ENCODE data around the gene NOX3. TPM values are rescaled to one million over a fixed set of nuclear protein-coding genes. Genes with fewer than 3 reads are reported as not detected.
"Not testable (repeated sequence)": the region's sequence is repeated elsewhere in the genome, so short reads cannot be mapped to it uniquely, and the experiment has no call there.

The NOX3 gene
- total RNA-seq, 2 experiments from 2014 or later: not detected

DNA sequence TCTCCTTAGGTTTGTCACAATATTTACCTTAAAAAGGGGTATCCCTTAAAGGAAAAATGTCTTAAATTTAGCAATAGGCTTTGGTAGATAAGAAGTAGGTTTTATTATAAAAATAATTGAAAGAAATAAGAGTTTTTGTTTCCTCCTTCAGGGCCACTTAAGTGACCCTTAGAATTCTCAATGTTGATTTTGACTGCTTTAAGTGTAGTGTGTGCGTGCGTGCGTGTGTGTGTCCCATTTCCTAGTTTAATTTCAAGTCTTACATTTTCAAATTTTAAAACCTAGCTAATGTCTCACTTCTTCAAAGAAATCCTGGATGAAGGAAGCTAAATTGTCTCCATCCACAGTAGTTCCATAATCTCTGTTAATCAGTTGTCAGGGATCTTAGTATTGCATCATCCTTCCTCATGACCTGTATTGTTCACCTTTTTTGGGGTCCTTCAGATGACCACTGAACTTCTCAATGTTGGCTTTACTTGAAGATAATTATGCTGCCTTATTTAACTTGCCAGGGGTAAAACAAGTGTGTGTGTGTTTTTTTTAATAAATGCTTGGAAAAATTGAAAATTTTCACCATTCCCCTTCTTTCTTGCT lies 90.7 kb downstream of the NOX3 start:
- H3K4me1 ChIP-seq (ENCODE audit: insufficient read depth, low read length): no peaks in the 10 kb centered on the region
- no peak overlapping the region for H3K4me3 ChIP-seq (ENCODE audit: low read length)
- DNase-seq (no peak), ATAC-seq (ENCODE audit: poor library complexity) (no peak)
- intact Hi-C loops (cut with DNase I, micrococcal nuclease): no loop called here
- H3K36me3 ChIP-seq (ENCODE audit: insufficient read depth, low read length): no peaks in the 10 kb centered on the region
- ChIA-PET CTCF (interaction anchor here (1.1 kb wide), 1 partner anchor 9 kb away, joined by 3 read pairs; no protein-coding TSS in a partner anchor), POLR2A (no interaction called here)
- Mint-ChIP-seq H3K9me3 (peaks cover 2% of the 10 kb centered on the region), H3K4me3 (no peak overlapping the region), H3K27me3 (no peaks in the 10 kb centered on the region), H3K27ac (no peak overlapping the region), H3K4me1 (ENCODE audit: low read depth) (no peaks in the 10 kb centered on the region), H3K36me3 (ENCODE audit: low read depth) (no peaks in the 10 kb centered on the region)
- no peak overlapping the region for H3K27ac ChIP-seq (ENCODE audit: low read depth in 1 of 2, low read length in 2 of 2)
- H3K27me3 ChIP-seq (ENCODE audit: control insufficient read depth in 1 of 2, insufficient read depth in 2 of 2, low read length in 2 of 2): no peaks in the 10 kb centered on the region
- H3K9me3 ChIP-seq (ENCODE audit: control insufficient read depth in 1 of 2, insufficient read depth in 1 of 2, low read length in 2 of 2): no peaks in the 10 kb centered on the region
- TF ChIP-seq, protein P1, sequence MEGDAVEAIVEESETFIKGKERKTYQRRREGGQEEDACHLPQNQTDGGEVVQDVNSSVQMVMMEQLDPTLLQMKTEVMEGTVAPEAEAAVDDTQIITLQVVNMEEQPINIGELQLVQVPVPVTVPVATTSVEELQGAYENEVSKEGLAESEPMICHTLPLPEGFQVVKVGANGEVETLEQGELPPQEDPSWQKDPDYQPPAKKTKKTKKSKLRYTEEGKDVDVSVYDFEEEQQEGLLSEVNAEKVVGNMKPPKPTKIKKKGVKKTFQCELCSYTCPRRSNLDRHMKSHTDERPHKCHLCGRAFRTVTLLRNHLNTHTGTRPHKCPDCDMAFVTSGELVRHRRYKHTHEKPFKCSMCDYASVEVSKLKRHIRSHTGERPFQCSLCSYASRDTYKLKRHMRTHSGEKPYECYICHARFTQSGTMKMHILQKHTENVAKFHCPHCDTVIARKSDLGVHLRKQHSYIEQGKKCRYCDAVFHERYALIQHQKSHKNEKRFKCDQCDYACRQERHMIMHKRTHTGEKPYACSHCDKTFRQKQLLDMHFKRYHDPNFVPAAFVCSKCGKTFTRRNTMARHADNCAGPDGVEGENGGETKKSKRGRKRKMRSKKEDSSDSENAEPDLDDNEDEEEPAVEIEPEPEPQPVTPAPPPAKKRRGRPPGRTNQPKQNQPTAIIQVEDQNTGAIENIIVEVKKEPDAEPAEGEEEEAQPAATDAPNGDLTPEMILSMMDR (IDR thresholded peaks at IDR 0.05): no peak

DNA sequence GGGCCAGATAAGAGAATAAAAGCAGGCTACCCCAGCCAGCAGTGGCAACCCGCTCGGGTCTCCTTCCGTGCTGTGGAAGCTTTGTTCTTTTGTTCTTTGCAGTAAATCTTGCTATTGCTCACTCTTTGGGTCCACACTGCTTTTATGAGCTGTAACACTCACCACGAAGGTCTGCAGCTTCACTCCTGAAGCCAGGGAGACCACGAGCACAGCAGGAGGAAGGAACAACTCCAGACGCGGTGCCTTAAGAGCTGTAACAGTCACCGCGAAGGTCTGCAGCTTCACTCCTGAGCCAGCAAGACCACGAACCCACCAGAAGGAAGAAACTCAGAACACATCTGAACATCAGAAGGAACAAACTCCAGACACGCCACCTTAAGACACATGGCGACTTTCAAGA lies 91.6 kb downstream of the NOX3 start:
- H3K4me3 Mint-ChIP-seq; H3K9me3 Mint-ChIP-seq; DNase-seq; H3K9me3 ChIP-seq (ENCODE audit: control insufficient read depth in 1 of 2, insufficient read depth in 1 of 2, low read length in 2 of 2); H3K27me3 ChIP-seq (ENCODE audit: control insufficient read depth in 1 of 2, insufficient read depth in 2 of 2, low read length in 2 of 2); CTCF ChIA-PET; ATAC-seq (ENCODE audit: poor library complexity); H3K4me1 ChIP-seq (ENCODE audit: insufficient read depth, low read length); intact Hi-C loops (cut with DNase I, micrococcal nuclease); H3K27ac ChIP-seq (ENCODE audit: low read depth in 1 of 2, low read length in 2 of 2); H3K36me3 ChIP-seq (ENCODE audit: insufficient read depth, low read length); H3K4me3 ChIP-seq (ENCODE audit: low read length); H3K4me1 Mint-ChIP-seq (ENCODE audit: low read depth); H3K27ac Mint-ChIP-seq; H3K36me3 Mint-ChIP-seq (ENCODE audit: low read depth); H3K27me3 Mint-ChIP-seq: not testable (repeated sequence)
- POLR2A ChIA-PET: interaction anchor here (0.6 kb wide), 1 partner anchor 30 kb away, joined by 3 read pairs; no protein-coding TSS in a partner anchor

DNA sequence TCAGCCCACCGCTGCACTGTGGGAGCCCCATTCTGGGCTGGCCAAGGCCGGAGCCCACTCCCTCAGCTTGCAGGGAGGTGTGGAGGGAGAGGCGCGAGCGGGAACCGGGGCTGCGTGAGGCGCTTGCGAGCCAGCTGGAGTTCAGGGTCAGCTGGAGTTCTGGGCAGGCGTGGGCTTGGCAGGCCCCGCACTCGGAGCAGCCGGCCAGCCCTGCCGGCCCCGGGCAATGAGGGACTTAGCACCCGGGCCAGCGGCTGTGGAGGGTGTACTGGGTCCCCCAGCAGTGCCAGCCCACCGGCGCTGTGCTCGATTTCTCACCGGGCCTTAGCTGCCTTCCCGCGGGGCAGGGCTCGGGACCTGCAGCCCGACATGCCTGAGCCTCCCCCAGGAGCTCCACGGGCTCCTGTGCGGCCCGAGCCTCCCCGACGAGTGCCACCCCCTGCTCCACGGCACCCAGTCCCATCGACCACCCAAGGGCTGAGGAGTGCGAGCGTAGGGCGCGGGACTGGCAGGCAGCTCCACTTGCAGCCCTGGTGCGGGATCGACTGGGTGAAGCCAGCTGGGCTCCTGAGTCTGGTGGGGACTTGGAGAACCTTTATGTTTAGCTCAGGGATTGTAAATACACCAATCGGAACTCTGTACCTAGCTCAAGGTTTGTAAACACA lies 92.5 kb downstream of the NOX3 start:
- H3K4me1 ChIP-seq (ENCODE audit: insufficient read depth, low read length); H3K36me3 ChIP-seq (ENCODE audit: insufficient read depth, low read length); intact Hi-C loops (cut with DNase I, micrococcal nuclease); H3K27me3 Mint-ChIP-seq; H3K4me1 Mint-ChIP-seq (ENCODE audit: low read depth); H3K27ac Mint-ChIP-seq; H3K9me3 Mint-ChIP-seq; DNase-seq; CTCF ChIA-PET; H3K4me3 Mint-ChIP-seq; H3K9me3 ChIP-seq (ENCODE audit: control insufficient read depth in 1 of 2, insufficient read depth in 1 of 2, low read length in 2 of 2); H3K36me3 Mint-ChIP-seq (ENCODE audit: low read depth); H3K4me3 ChIP-seq (ENCODE audit: low read length); ATAC-seq (ENCODE audit: poor library complexity); H3K27ac ChIP-seq (ENCODE audit: low read depth in 1 of 2, low read length in 2 of 2); H3K27me3 ChIP-seq (ENCODE audit: control insufficient read depth in 1 of 2, insufficient read depth in 2 of 2, low read length in 2 of 2): not testable (repeated sequence)
- POLR2A ChIA-PET: interaction anchor here (0.6 kb wide), 1 partner anchor 29 kb away, joined by 3 read pairs; no protein-coding TSS in a partner anchor

DNA sequence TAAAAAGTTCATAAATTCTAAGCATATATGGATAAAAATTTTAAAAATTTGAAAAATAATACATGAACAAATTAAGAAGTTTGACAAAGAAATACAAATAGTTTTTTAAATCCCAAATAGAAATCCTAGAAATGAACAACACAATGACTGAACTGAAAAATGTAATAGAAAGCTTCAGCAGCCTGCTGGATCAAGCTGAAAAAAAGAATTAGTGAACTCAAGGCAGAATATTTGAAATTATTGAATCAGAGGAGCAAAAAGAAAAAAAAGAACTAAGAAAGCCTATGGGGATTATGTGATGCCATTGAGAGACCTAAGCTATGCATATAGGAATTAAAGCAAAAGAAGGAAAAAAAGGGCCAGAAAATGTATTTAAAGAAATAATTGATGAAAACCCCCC lies 101.5 kb downstream of the NOX3 start:
- no peak for ATAC-seq (ENCODE audit: poor library complexity)
- Mint-ChIP-seq H3K36me3 (ENCODE audit: low read depth) (peaks cover 5% of the 10 kb centered on the region), H3K4me3 (no peak overlapping the region), H3K27ac (no peak overlapping the region), H3K9me3 (peaks cover 10% of the 10 kb centered on the region), H3K27me3 (no peaks in the 10 kb centered on the region), H3K4me1 (ENCODE audit: low read depth) (no peaks in the 10 kb centered on the region)
- POLR2A ChIA-PET: no interaction called here
- Histone ChIP-seq H3K9me3 (ENCODE audit: control insufficient read depth in 1 of 2, insufficient read depth in 1 of 2, low read length in 2 of 2) (peaks cover 9 to 18% of the 10 kb centered on the region in 2 experiments), H3K36me3 (ENCODE audit: insufficient read depth, low read length) (no peaks in the 10 kb centered on the region), H3K27me3 (ENCODE audit: control insufficient read depth in 1 of 2, insufficient read depth in 2 of 2, low read length in 2 of 2) (no peaks in the 10 kb centered on the region), H3K4me3 (ENCODE audit: low read length) (no peak overlapping the region), H3K4me1 (ENCODE audit: insufficient read depth, low read length) (no peaks in the 10 kb centered on the region), H3K27ac (ENCODE audit: low read depth in 1 of 2, low read length in 2 of 2) (no peak overlapping the region)
- intact Hi-C loops (cut with DNase I, micrococcal nuclease): no loop called here
- CTCF ChIA-PET: no interaction called here
- TF ChIP-seq, protein P1 (IDR thresholded peaks at IDR 0.05): no peak
- no peak for DNase-seq

All from CD4-positive, alpha-beta T cell (primary cell).